Panc1 (cell line): ENCODE measurements around the gene CLEC4F. TPM values are rescaled to one million over a fixed set of nuclear protein-coding genes. Genes with fewer than 3 reads are reported as not detected.

Experiments
- ATAC-seq: fragments of 200-7000 bp; cut with Tn5 transposase; 2 replicates; pipeline ENCODE4 v1.9.1; 2020; ENCODE audit warnings: mild to moderate bottlenecking, moderate library complexity
- BruUV-seq: library from RNA; stranded (reverse); fragments of 400-500 nt; replicated peaks from 2 replicates; lab custom pipeline; 2021; lab: Mats Ljungman, UMichigan
- CTCF ChIA-PET: fragments of 300-600 bp; sonication (Branson Sonifier 250); formaldehyde crosslinking; loops from one replicate; lab custom pipeline; 2022; ENCODE audit warnings: antibody characterized with exemption; lab: Charles Lee
- POLR2A ChIA-PET: fragments of 300-600 bp; sonication (Branson Sonifier 250); formaldehyde crosslinking; loops from one replicate; lab custom pipeline; 2022; ENCODE audit warnings: antibody characterized with exemption; lab: Charles Lee
- DNase-seq: peaks from one replicate; pipeline ENCODE4 v3.0.0-alpha.2; 2010; ENCODE audit warnings: low read depth, low spot score
- H3K27ac ChIP-seq: 2 replicates; pipeline ENCODE4 v1.5.1; 2011; ENCODE audit warnings: mild to moderate bottlenecking, low read length, inconsistent platforms
- H3K27me3 ChIP-seq: fragments of 200-500 bp; sonication (Bioruptor generic); 2 replicates; pipeline ENCODE4 v1.6.0; 2014; ENCODE audit warnings: low read length, inconsistent platforms; ENCODE audit not compliant: control insufficient read depth, insufficient read depth
- H3K36me3 ChIP-seq: fragments of 200-500 bp; sonication (Bioruptor generic); 2 replicates; pipeline ENCODE4 v1.5.1; 2014; ENCODE audit warnings: inconsistent platforms, mild to moderate bottlenecking, low read length, moderate library complexity; ENCODE audit not compliant: control insufficient read depth, insufficient read depth
- H3K4me1 ChIP-seq: 2 replicates; pipeline ENCODE4 v1.5.1; 2011; ENCODE audit warnings: inconsistent platforms, mild to moderate bottlenecking, low read length, moderate library complexity; ENCODE audit not compliant: control insufficient read depth, insufficient read depth
- H3K4me3 ChIP-seq, 2 experiments: 2 replicates each; pipeline ENCODE4 v1.5.1; 2011 to 2012; ENCODE audit warnings: low read depth in 2 of 2, low read length in 2 of 2, mild to moderate bottlenecking in 2 of 2, inconsistent platforms in 1 of 2, moderate library complexity in 1 of 2
- H3K9me3 ChIP-seq: fragments of 200-500 bp; sonication (Bioruptor generic); 2 replicates; pipeline ENCODE4 v1.5.1; 2014; ENCODE audit warnings: low read depth, mild to moderate bottlenecking, inconsistent platforms, low read length, moderate library complexity; ENCODE audit not compliant: control insufficient read depth, insufficient read depth
- CTCF ChIP-seq: fragments of 450-650 bp; IDR thresholded peaks from 2 replicates; pipeline ENCODE4 v1.5.1; 2017; ENCODE audit warnings: mild to moderate bottlenecking
- POLR2AphosphoS5 ChIP-seq: IDR thresholded peaks from 2 replicates; pipeline ENCODE4 v1.6.1; 2012; ENCODE audit warnings: mild to moderate bottlenecking, low read depth, low read length, moderate library complexity
- SIN3A ChIP-seq: IDR thresholded peaks from 2 replicates; pipeline ENCODE4 v1.6.1; 2012; ENCODE audit warnings: low read depth, mild to moderate bottlenecking, low read length, moderate library complexity, borderline replicate concordance; ENCODE audit not compliant: insufficient read depth
- TCF7L2 ChIP-seq: IDR thresholded peaks from 2 replicates; pipeline ENCODE4 v1.6.1; 2011; ENCODE audit warnings: mild to moderate bottlenecking, low read depth, low read length, inconsistent platforms
- in situ Hi-C: cut with HindIII; loops from 2 replicates; pipeline ENCODE4 v1.10.0; 2016; ENCODE audit warnings: low sequenced_read_pairs, low pct_unique_long_range_greater_than_20kb
- intact Hi-C: fragments of 100-400 bp; cut with micrococcal nuclease; formaldehyde crosslinking; loops from one replicate; pipeline ENCODE4 v1.10.0; 2022; ENCODE audit not compliant: unreplicated experiment
- total RNA-seq: library from RNA; stranded (reverse); gene quantifications from one replicate; pipeline ENCODE4 v1.2.1, GENCODE V29; 2021; ENCODE audit not compliant: unreplicated experiment
- TF ChIP-seq, protein P1 (sequence below), 2 experiments: IDR thresholded peaks; 2 replicates each; pipeline ENCODE4 v1.6.1; 2011 to 2012; ENCODE audit warnings: low read depth in 2 of 2, control low read depth in 1 of 2, low read length in 1 of 2, mild to moderate bottlenecking in 1 of 2, moderate library complexity in 1 of 2; ENCODE audit not compliant: insufficient read depth in 1 of 2

The CLEC4F gene
- total RNA-seq, 1 experiment from 2014 or later, result not detected

DNA sequence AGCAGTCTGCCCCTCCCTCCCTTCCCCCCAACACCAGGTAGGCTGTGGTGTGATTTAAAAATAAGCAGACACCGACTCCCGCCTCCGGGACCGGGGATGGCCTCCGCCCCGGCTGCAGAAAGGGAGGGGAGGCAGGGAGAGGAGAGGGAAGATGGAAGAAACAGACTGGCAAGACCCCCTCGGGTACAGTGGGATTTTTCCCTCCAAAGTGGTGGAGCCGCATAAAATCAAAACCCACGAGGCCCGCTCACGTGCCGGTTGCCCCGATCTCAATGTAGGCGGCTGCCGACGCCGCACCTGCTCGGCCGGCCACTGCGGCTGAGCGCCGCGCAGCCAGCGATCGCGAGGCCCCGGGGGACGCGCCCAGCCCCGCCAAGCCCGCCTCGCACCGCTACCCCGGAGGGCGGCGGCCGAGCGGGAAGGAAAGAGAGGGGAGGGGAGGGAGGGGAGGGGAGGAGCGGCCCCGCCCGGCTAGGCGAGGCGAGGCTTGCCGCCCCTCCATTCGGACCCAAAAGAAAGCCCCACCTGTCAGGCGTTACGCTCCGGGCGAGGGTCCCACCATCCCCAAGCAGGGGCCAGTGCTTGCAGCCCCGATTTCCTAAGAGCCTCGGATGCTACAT is 53.2 kb downstream of the CLEC4F start:
- no peaks in the 10 kb centered on the region for H3K9me3 ChIP-seq
- peak overlapping the region; percentile 12 to 34 for H3K4me3 ChIP-seq
- intact Hi-C loops, result no loop called here
- DNase-seq (no peak), ATAC-seq (0 out of 2 replicates have a peak, but pooled peaks have one; percentile 34)
- TF ChIP-seq, protein P1, sequence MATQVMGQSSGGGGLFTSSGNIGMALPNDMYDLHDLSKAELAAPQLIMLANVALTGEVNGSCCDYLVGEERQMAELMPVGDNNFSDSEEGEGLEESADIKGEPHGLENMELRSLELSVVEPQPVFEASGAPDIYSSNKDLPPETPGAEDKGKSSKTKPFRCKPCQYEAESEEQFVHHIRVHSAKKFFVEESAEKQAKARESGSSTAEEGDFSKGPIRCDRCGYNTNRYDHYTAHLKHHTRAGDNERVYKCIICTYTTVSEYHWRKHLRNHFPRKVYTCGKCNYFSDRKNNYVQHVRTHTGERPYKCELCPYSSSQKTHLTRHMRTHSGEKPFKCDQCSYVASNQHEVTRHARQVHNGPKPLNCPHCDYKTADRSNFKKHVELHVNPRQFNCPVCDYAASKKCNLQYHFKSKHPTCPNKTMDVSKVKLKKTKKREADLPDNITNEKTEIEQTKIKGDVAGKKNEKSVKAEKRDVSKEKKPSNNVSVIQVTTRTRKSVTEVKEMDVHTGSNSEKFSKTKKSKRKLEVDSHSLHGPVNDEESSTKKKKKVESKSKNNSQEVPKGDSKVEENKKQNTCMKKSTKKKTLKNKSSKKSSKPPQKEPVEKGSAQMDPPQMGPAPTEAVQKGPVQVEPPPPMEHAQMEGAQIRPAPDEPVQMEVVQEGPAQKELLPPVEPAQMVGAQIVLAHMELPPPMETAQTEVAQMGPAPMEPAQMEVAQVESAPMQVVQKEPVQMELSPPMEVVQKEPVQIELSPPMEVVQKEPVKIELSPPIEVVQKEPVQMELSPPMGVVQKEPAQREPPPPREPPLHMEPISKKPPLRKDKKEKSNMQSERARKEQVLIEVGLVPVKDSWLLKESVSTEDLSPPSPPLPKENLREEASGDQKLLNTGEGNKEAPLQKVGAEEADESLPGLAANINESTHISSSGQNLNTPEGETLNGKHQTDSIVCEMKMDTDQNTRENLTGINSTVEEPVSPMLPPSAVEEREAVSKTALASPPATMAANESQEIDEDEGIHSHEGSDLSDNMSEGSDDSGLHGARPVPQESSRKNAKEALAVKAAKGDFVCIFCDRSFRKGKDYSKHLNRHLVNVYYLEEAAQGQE (IDR thresholded peaks at IDR 0.05; ENCODE audit: insufficient read depth in 1 of 2, low read depth in 2 of 2, low read length in 1 of 2), result no peak
- no peak for TF ChIP-seq SIN3A
- no peak for TF ChIP-seq TCF7L2
- TF ChIP-seq CTCF, result no peak
- TF ChIP-seq POLR2AphosphoS5, result no peak
- H3K27me3 ChIP-seq, result peaks cover 39% of the 10 kb centered on the region
- CTCF ChIA-PET, result no interaction called here
- no TSS peak for BruUV-seq
- no peaks in the 10 kb centered on the region for H3K36me3 ChIP-seq
- H3K4me1 ChIP-seq, result no peaks in the 10 kb centered on the region; the same call in 1 of the 2 replicates
- POLR2A ChIA-PET, result no interaction called here
- H3K27ac ChIP-seq, result no peak overlapping the region
- in situ Hi-C loops, result no loop called here

DNA sequence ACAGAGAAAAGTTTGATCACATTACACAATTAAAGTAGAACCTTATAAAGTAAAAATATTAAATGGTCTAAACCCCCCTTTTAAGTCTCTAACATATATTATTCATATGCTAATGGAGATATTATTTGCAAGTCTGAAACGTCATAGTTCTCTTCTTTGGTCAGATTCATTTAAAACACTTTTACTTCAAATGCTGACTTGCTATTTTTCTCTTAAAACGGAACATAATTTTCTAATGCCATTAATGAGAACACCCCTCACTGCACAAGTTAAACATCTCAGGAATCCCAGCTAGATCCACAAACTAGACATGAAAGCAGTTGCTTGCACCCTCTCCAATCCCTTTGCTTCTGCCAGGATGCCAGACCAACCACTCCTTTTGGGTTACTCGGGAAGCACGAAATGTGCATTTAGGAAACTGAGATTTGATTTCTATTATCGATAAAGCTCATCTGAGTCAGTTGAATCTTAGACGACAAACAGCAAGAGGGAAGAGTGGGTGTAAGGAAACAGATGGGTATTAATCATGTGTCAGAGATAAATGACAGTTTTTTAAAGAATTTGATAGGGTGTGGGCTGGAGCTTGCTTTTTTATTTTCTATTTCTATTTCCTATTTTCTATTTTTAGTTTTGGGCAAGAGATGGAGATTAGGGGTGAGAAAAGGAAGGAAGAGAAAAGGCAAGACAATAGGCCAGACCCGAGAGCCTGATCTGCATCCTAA is 53.9 kb downstream of the CLEC4F start:
- TF ChIP-seq SIN3A (no peak), TCF7L2 (no peak), CTCF (no peak), POLR2AphosphoS5 (no peak)
- TF ChIP-seq, protein P1 (IDR thresholded peaks at IDR 0.05; ENCODE audit: insufficient read depth in 1 of 2, low read depth in 2 of 2, low read length in 1 of 2), result no peak
- H3K27me3 ChIP-seq, result peaks cover 39% of the 10 kb centered on the region

More for the DNA sequence above, 53.9 kb downstream of the CLEC4F start:
- no TSS peak for BruUV-seq
- Histone ChIP-seq H3K4me1 (no peaks in the 10 kb centered on the region; the same call in 1 of the 2 replicates), H3K36me3 (no peaks in the 10 kb centered on the region), H3K27ac (no peak overlapping the region), H3K4me3 (no peak overlapping the region; a peak in 1 of 4 replicates), H3K9me3 (no peaks in the 10 kb centered on the region)
- intact Hi-C loops, result no loop called here
- no peak for DNase-seq
- ChIA-PET CTCF (no interaction called here), POLR2A (no interaction called here)
- no peak for ATAC-seq
- in situ Hi-C loops, result no loop called here
